Activated T-cell treated with anti-CD3 and anti-CD28 coated beads, Interleukin-2, amount 50 U/mL, for 1 hour (primary cell): ENCODE results near the gene ASXL2.
"Not testable (repeated sequence)": the region's sequence is repeated elsewhere in the genome, so short reads cannot be mapped to it uniquely, and the experiment has no call there.

Experiments
- DNase-seq: peaks from one replicate; pipeline ENCODE4 v3.0.0-alpha.2; 2020

Gene ASXL2

GRCh38 chr2:25878361-25879132, at the start of gene ASXL2:
ASXL2 (minus strand) TSS chr2:25878487; CDS start chr2:25878222, 265 bp downstream.
- peak; percentile 97 for DNase-seq

DNA sequence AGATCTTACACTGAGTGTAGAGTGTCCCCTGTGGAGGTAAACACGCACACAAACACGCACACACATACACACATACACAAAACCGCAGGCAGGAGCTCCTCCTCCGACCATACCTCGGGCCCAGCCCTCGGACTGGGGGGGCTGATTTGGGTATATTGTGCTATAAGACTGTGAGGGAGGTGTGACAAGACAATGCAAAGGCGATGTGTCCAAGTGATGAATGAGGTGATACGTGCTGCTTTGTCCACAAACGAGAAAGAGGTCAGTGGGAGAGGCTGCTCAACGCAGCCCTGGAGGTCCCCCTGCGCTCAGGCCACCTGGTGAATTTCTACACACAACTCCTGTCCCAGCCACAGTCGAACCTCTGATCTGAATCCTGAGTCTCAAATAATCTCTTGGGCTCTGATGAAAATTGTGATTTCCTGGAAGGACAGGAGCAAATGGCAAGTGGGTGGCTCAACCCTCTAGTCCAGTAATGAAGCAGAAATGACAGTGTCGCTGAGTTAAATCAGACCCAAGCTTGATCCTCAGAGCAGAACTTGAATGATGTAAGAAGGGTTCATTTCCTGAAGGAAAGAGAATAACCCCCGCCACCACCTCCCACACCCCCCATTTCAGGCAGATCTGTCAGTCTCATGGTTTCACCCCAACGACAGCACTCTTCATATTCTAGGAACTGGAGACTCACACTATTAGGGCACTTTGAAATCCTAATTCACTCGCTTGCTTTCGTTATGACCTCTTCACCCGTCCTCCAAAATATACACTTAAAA, 48.9 kb upstream of the ASXL2 start:
- no peak for DNase-seq

DNA sequence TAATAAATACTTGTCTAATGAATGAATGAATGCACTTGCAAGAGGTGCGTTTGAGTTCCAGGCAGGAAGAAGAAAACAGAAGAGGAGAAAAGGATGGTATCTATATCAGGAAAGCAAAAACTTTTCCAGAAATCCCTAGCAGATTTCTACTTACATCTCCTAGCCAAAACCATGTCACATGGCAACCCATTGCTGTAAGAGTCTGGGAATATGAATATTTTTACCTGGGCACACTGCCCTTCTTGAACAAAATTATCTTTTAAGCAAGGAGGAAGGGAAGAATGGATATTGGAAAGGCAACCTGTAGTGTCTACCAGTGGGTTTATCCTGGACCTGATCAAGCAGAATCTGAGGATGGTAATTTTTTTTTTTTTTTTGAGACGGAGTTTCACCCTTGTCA, 44.2 kb upstream of the ASXL2 start:
- DNase-seq = no peak

GRCh38 chr2:25920786-25921415, 42.6 kb upstream of the ASXL2 start:
- DNase-seq = no peak

GRCh38 chr2:25920336-25920735, 42.0 kb upstream of the ASXL2 start:
- no peak for DNase-seq

DNA sequence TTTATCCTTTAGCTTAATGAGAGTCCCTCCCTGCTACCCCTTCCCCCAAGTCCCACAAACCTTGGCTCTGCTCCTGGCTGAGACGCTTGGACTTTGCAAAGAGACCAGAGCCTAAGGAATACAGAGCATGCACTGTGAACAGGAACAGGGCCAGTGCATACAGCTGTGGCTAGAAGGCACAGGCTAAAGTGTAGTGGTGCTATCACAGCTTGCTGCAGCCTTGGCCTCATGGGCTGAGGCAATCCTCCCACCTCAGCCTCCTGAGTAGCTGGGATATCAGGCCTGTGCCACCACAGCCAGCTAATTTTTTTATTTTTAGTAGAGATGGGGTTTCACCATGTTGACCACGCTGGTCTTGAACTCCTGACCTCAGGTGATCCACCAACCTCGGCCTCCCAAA, 39.5 kb upstream of the ASXL2 start:
- no peak for DNase-seq

- not testable (repeated sequence) for DNase-seq
These were observed 39.1 kb upstream of the ASXL2 start for GRCh38 chr2:25917411-25917810.

DNA sequence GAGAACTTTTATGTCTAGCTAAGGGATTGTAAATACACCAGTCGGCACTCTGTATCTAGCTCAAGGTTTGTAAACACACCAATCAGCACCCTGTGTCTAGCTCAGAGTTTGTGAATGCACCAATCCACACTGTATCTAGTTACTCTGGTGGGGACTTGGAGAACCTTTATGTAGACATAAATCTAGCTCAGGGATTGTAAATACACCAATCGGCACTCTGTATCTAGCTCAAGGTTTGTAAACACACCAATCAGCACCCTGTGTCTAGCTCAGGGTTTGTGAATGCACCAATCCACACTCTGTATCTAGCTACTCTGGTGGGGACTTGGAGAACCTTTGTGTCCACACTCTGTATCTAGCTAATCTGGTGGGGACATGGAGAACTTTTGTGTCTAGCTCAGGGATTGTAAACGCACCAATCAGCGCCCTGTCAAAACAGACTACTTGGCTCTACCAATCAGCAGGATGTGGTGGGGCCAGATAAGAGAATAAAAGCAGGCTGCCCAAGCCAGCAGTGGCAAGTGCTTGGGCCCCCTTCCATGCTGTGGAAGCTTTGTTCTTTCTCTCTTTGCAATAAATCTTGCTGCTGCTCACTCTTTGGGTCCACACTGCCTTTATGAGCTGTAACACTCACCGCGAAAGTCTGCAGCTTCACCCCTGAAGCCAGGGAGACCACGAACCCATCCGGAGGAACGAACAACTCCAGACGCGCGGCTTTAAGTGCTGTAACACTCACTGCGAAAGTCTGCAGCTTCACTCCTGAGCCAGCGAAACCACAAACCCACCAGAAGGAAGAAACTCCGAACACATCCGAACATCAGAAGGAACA, 37.9 kb upstream of the ASXL2 start:
- DNase-seq = peak; percentile 38

DNA sequence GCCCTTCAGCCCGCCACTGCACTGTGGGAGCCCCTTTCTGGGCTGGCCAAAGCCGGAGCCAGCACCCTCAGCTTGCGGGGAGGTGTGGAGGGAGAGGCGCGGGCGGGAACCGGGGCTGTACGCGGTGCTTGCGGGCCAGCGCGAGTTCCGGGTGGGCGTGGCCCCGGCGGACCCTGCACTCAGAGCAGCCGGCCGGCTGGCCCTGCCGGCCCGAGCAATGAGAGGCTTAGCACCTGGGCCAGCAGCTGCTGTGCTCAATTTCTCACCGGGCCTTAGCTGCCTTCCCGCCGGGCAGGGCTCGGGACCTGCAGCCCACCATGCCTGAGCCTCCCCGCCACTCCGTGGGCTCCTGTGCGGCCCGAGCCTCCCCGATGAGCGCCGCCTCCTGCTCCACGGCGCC, 37.1 kb upstream of the ASXL2 start:
- DNase-seq = not testable (repeated sequence)

- DNase-seq = not testable (repeated sequence)
These were observed 35.3 kb upstream of the ASXL2 start for GRCh38 chr2:25913696-25913973.

DNA sequence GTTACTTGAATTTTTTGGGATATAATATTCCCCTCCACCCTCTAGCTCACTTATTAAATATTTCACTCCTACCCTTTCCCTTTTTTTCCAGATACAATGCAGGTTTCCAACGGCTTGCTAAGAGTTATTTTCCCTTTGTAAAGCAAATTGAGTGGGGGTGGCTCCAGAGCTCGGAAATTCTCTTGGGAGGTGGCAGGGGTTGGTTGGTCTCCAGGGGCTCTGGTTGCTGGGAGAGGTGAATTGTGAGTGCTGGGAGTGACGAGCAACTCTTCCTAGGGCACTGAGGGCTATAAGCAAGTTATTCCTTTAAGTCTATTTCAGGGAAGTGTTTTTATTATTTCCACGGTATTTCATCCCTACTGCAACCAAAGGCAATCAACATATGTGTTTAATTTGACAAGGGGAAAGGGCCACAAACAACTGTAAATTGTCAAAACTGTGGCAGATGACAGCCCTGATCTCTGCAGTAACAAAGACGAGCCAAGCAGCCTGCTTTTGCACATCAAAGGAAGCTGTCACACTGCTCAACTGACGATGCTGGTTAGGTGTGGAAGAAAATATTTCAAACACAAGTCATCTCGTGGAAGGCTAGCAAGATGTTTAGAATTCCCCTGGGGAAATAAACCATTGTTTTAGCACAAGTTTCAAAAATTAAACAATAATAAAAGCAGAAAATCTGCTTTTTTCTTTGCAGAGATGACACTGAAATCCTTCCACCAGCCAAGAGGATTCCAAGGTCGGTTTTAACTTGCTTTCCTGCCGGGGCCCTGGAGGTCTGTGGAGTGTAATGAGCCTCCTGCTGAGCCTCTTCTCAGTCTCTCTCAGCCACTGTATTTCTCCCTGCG, 34.8 kb upstream of the ASXL2 start:
- no peak for DNase-seq

DNA sequence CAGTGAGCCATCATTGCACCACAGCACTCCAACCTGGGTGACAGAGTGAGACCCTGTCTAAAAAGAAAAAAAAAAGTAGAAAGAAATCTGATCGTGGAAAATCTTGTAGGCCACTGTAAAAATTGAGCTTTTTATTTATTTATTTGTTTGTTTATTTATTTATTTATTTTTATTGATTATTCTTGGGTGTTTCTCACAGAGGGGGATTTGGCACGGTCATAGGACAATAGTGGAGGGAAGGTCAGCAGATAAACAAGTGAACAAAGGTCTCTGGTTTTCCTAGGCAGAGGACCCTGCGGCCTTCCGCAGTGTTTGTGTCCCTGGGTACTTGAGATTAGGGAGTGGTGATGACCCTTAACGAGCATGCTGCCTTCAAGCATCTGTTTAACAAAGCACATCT, 31.3 kb upstream of the ASXL2 start:
- not testable (repeated sequence) for DNase-seq

DNA sequence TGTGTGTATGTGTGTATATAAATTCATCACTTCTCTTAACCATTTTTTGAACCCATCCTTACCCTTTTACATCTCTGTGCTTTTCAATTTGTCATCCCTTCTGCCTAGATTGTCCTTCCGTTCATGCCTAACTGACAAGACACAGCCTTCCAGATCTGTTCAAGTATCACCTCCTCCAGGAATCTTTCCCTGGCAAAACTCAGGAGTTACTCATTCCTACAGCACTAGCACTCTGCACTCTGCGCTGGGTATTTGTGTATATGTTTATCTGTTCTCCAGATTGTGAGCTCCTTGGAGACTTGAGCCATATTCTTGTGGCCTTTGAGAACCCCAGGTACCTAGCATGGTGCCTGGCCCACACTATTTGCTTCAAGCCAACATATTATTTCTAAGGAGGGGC, 26.8 kb upstream of the ASXL2 start:
- no peak for DNase-seq

GRCh38 chr2:25903216-25903776, 25.0 kb upstream of the ASXL2 start:
- DNase-seq = no peak

- DNase-seq = no peak
These were observed 21.2 kb upstream of the ASXL2 start for GRCh38 chr2:25899404-25899970.

DNA sequence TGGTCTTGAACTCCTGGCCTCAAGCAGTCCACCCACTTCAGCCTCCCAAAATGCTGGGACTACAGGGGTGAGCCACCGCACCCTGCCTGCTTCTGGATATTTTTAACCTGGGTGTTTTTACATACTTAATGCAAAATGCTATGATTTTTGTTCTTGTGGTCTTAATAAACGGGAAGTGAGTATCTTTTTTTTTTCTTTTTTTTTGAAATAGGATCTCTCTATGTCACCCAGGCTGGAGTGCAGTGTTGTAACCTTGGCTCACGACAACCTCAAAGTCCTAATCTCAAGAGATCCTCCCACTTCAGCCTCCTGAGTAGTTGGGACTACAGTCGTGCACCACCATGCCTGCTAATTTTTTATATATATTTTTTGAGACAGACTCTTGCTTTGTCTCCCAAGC, 19.2 kb upstream of the ASXL2 start:
- no peak for DNase-seq

DNA sequence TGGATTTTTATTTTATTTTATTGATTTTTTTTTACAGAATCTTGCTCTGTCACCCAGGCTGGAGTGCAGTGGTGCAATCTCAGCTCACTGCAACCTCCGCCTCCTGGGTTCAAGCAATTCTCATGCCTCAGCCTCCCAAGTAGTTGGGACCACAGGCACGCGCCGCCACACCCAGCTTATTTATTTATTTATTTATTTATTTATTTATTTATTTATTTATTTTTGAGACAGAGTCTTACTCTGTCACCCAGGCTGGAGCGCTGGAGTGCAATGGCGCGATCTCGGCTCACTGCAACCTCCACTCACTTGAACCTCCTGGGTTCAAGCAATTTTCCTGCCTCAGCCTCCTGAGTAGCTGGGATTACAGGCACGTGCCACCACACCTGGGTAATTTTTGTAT, 18.0 kb upstream of the ASXL2 start:
- not testable (repeated sequence) for DNase-seq

GRCh38 chr2:25895610-25896009, 17.3 kb upstream of the ASXL2 start:
- DNase-seq = no peak

DNA sequence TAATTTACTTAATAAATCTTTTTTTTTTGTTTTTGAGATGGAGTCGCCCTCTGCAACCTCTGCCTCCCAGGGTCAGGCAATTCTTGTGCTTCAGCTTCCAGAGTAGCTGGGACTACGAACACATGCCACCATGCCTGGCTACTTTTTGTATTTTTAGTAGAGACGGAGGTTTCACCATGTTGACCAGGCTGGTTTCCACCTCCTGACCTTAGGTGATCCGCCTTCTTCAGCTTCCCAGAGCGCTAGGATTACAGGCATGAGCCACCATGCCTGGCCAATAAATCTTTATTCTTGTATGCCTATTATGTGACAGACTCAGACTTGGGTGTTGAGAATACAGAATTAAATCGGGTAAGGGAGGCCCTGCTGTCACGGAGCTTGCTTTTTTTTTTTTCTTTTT, 16.7 kb upstream of the ASXL2 start:
- no peak for DNase-seq

DNA sequence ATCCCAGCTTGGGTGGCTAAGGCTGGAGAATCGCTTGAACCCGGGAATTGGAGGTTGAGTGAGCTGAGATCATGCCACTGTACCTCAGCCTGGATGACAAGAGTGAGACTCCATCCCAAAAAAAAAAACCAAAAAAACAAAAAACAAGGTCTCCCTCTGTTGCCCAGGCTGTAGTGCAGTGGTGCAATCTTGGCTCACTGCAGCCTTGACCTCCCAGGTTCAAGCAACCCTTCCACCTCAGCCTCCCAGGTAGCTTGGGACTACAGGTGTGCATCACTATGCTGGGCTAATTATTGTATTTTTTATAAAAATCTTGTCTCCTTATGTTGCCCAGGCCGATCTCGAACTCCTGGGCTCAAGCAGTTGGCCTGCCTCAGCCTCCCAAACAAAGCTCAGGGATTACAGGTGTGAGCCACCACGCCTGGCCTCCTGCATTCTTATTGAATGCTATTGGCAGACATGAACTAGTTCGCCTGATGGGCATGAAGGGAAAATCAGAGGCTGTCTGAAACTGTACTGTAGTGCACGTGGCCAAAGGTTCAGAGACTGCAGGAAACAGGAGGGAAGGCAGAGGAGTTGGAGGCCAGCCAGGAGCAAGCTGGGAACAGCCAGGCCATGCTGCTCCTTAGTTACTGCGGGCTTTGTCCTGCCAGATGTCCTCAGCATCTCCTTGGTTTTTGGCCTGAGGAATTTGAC, 16.0 kb upstream of the ASXL2 start:
- no peak for DNase-seq

- no peak for DNase-seq
These were observed 13.4 kb upstream of the ASXL2 start for GRCh38 chr2:25891672-25892071.
